RWPE2 (cell line): ENCODE data around the gene RNF224.

Experiments
- ATAC-seq: fragments of 200-7000 bp; cut with Tn5 transposase; 3 replicates; pipeline ENCODE4 v1.9.1; 2021; ENCODE audit warnings: low read depth
- DNase-seq: peaks from one replicate; pipeline ENCODE4 v3.0.0-alpha.2; 2020; ENCODE audit warnings: low spot score
- H3K27ac ChIP-seq: fragments of 450-650 bp; 2 replicates; pipeline ENCODE4 v1.5.1; 2017; ENCODE audit warnings: mild to moderate bottlenecking; ENCODE audit not compliant: poor library complexity, severe bottlenecking
- H3K27me3 ChIP-seq: fragments of 250-450 bp; sonication (Bioruptor Pico); 2 replicates; pipeline ENCODE4 v1.5.1; 2021; ENCODE audit warnings: mild to moderate bottlenecking, moderate library complexity; ENCODE audit not compliant: insufficient read depth, poor library complexity, severe bottlenecking
- H3K36me3 ChIP-seq: fragments of 250-450 bp; sonication (Bioruptor Pico); 2 replicates; pipeline ENCODE4 v1.5.1; 2020; ENCODE audit warnings: low read depth, mild to moderate bottlenecking, moderate library complexity
- H3K4me1 ChIP-seq: fragments of 250-450 bp; sonication (Bioruptor Pico); 2 replicates; pipeline ENCODE4 v1.5.1; 2021; ENCODE audit warnings: mild to moderate bottlenecking, moderate library complexity; ENCODE audit not compliant: insufficient read depth, poor library complexity, severe bottlenecking
- H3K4me3 ChIP-seq: fragments of 250-450 bp; sonication (Bioruptor Pico); 2 replicates; pipeline ENCODE4 v1.5.1; 2021; ENCODE audit warnings: mild to moderate bottlenecking, moderate library complexity; ENCODE audit not compliant: severe bottlenecking
- H3K9me3 ChIP-seq: fragments of 250-450 bp; sonication (Bioruptor Pico); 2 replicates; pipeline ENCODE4 v1.5.1; 2021; ENCODE audit warnings: mild to moderate bottlenecking, moderate library complexity; ENCODE audit not compliant: severe bottlenecking
- CTCF ChIP-seq: fragments of 450-650 bp; IDR thresholded peaks from one replicate; pipeline ENCODE4 v1.5.1; 2017; ENCODE audit warnings: mild to moderate bottlenecking, moderate library complexity; ENCODE audit not compliant: poor library complexity, severe bottlenecking

The RNF224 gene

GRCh38 chr9:137233143-137233980, 6.1 kb downstream of the RNF224 start:
- Histone ChIP-seq H3K4me3 (no peak overlapping the region), H3K27ac (no peak overlapping the region), H3K36me3 (no peaks in the 10 kb centered on the region), H3K4me1 (no peaks in the 10 kb centered on the region), H3K27me3 (peaks cover 4% of the 10 kb centered on the region), H3K9me3 (no peaks in the 10 kb centered on the region)
- DNase-seq (no peak), ATAC-seq (no peak)
- no peak for TF ChIP-seq CTCF

- no peak for TF ChIP-seq CTCF
- ATAC-seq (no peak), DNase-seq (no peak)
- Histone ChIP-seq H3K4me1 (no peaks in the 10 kb centered on the region), H3K36me3 (no peaks in the 10 kb centered on the region), H3K27ac (no peak overlapping the region), H3K4me3 (no peak overlapping the region), H3K9me3 (no peaks in the 10 kb centered on the region), H3K27me3 (peaks cover 4% of the 10 kb centered on the region)
Measured at GRCh38 chr9:137234055-137234697, 6.9 kb downstream of the RNF224 start.

GRCh38 chr9:137234758-137235423, 7.6 kb downstream of the RNF224 start:
- Histone ChIP-seq H3K27ac (no peak overlapping the region), H3K27me3 (peaks cover 4% of the 10 kb centered on the region), H3K9me3 (no peaks in the 10 kb centered on the region), H3K4me3 (no peak overlapping the region), H3K36me3 (no peaks in the 10 kb centered on the region), H3K4me1 (no peaks in the 10 kb centered on the region)
- TF ChIP-seq CTCF = no peak
- no peak for DNase-seq
- ATAC-seq = no peak

GRCh38 chr9:137235424-137236237, 8.3 kb downstream of the RNF224 start:
- TF ChIP-seq CTCF = no peak
- ATAC-seq = no peak
- H3K4me3 ChIP-seq = no peak overlapping the region
- H3K27me3 ChIP-seq = peaks cover 4% of the 10 kb centered on the region
- no peak overlapping the region for H3K27ac ChIP-seq
- H3K36me3 ChIP-seq = no peaks in the 10 kb centered on the region
- no peak for DNase-seq
- no peaks in the 10 kb centered on the region for H3K4me1 ChIP-seq
- no peaks in the 10 kb centered on the region for H3K9me3 ChIP-seq
